ENCODE measurements around the gene FABP7.
"Not testable (repeated sequence)": the region's sequence is repeated elsewhere in the genome, so short reads cannot be mapped to it uniquely, and the experiment has no call there.

Gene FABP7

DNA sequence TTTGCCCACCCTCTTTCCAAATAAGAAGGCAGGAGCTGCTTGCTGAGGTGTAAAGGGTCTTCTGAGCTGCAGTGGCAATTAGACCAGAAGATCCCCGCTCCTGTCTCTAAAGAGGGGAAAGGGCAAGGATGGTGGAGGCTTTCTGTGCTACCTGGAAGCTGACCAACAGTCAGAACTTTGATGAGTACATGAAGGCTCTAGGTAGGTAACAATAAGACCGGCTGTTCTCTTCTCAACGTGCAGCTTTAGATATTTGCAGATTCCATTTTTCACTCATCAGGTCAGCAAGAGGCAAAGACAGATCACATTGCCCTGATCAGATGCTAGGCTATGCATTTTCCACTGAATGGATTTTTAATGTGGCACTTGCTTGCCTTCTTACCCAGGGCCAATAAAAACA lies at the start of gene FABP7:
Gene FABP7, plus strand, starts transcription at position 50 of the 400 bp plus-strand sequence. Its CDS starts 79 bp downstream, at position 129.
- Histone ChIP-seq H3K4me1 (ENCODE audit: control insufficient read depth, insufficient read depth, low read length) (no peaks in the 10 kb centered on the region), H3K4me3 (ENCODE audit: low read length in 2 of 2) (no peak within 1 kb of the TSS), H3K27me3 (ENCODE audit: control insufficient read depth in 1 of 2, insufficient read depth in 2 of 2, low read length in 2 of 2) (no peaks in the 10 kb centered on the region), H3K9me3 (ENCODE audit: control insufficient read depth in 2 of 2, low read length in 2 of 2) (no peaks in the 10 kb centered on the region), H3K9ac (ENCODE audit: low read length in 2 of 2) (no peak within 1 kb of the TSS), H3K36me3 (ENCODE audit: control insufficient read depth in 2 of 2, insufficient read depth in 2 of 2, low read length in 2 of 2) (no peaks in the 10 kb centered on the region), H3K27ac (ENCODE audit: low read length) (no peak within 1 kb of the TSS)

GRCh38 chr6:122730334-122730733 lies 49.2 kb upstream of the FABP7 start:
- no peaks in the 10 kb centered on the region for H3K9me3 ChIP-seq (ENCODE audit: control insufficient read depth in 2 of 2, low read length in 2 of 2)
- H3K36me3 ChIP-seq (ENCODE audit: control insufficient read depth in 2 of 2, insufficient read depth in 2 of 2, low read length in 2 of 2) = no peaks in the 10 kb centered on the region
- no peak overlapping the region for H3K9ac ChIP-seq (ENCODE audit: low read length in 2 of 2)
- H3K27me3 ChIP-seq (ENCODE audit: control insufficient read depth in 1 of 2, insufficient read depth in 2 of 2, low read length in 2 of 2) = no peaks in the 10 kb centered on the region
- no peak overlapping the region for H3K27ac ChIP-seq (ENCODE audit: low read length)
- no peaks in the 10 kb centered on the region for H3K4me1 ChIP-seq (ENCODE audit: control insufficient read depth, insufficient read depth, low read length)
- H3K4me3 ChIP-seq (ENCODE audit: low read length in 2 of 2) = no peak overlapping the region

GRCh38 chr6:122730775-122731386 lies 48.6 kb upstream of the FABP7 start:
- Histone ChIP-seq H3K4me1 (ENCODE audit: control insufficient read depth, insufficient read depth, low read length) (no peaks in the 10 kb centered on the region), H3K4me3 (ENCODE audit: low read length in 2 of 2) (no peak overlapping the region), H3K36me3 (ENCODE audit: control insufficient read depth in 2 of 2, insufficient read depth in 2 of 2, low read length in 2 of 2) (no peaks in the 10 kb centered on the region), H3K27me3 (ENCODE audit: control insufficient read depth in 1 of 2, insufficient read depth in 2 of 2, low read length in 2 of 2) (no peaks in the 10 kb centered on the region), H3K27ac (ENCODE audit: low read length) (no peak overlapping the region), H3K9ac (ENCODE audit: low read length in 2 of 2) (no peak overlapping the region), H3K9me3 (ENCODE audit: control insufficient read depth in 2 of 2, low read length in 2 of 2) (no peaks in the 10 kb centered on the region)

GRCh38 chr6:122733259-122733658 lies 46.3 kb upstream of the FABP7 start:
- no peaks in the 10 kb centered on the region for H3K9me3 ChIP-seq (ENCODE audit: control insufficient read depth in 2 of 2, low read length in 2 of 2)
- H3K9ac ChIP-seq (ENCODE audit: low read length in 2 of 2) = no peak overlapping the region
- no peaks in the 10 kb centered on the region for H3K4me1 ChIP-seq (ENCODE audit: control insufficient read depth, insufficient read depth, low read length)
- no peak overlapping the region for H3K4me3 ChIP-seq (ENCODE audit: low read length in 2 of 2)
- no peak overlapping the region for H3K27ac ChIP-seq (ENCODE audit: low read length)
- H3K27me3 ChIP-seq (ENCODE audit: control insufficient read depth in 1 of 2, insufficient read depth in 2 of 2, low read length in 2 of 2) = no peaks in the 10 kb centered on the region
- no peaks in the 10 kb centered on the region for H3K36me3 ChIP-seq (ENCODE audit: control insufficient read depth in 2 of 2, insufficient read depth in 2 of 2, low read length in 2 of 2)

- H3K4me3 ChIP-seq (ENCODE audit: low read length in 2 of 2) = no peak overlapping the region
- H3K4me1 ChIP-seq (ENCODE audit: control insufficient read depth, insufficient read depth, low read length) = no peaks in the 10 kb centered on the region
- H3K9me3 ChIP-seq (ENCODE audit: control insufficient read depth in 2 of 2, low read length in 2 of 2) = no peaks in the 10 kb centered on the region
- H3K27ac ChIP-seq (ENCODE audit: low read length) = no peak overlapping the region
- H3K36me3 ChIP-seq (ENCODE audit: control insufficient read depth in 2 of 2, insufficient read depth in 2 of 2, low read length in 2 of 2) = no peaks in the 10 kb centered on the region
- H3K27me3 ChIP-seq (ENCODE audit: control insufficient read depth in 1 of 2, insufficient read depth in 2 of 2, low read length in 2 of 2) = no peaks in the 10 kb centered on the region
- H3K9ac ChIP-seq (ENCODE audit: low read length in 2 of 2) = no peak overlapping the region
Measured at GRCh38 chr6:122734529-122735395, 44.8 kb upstream of the FABP7 start.

- Histone ChIP-seq H3K27ac (ENCODE audit: low read length) (no peak overlapping the region), H3K36me3 (ENCODE audit: control insufficient read depth in 2 of 2, insufficient read depth in 2 of 2, low read length in 2 of 2) (no peaks in the 10 kb centered on the region), H3K9me3 (ENCODE audit: control insufficient read depth in 2 of 2, low read length in 2 of 2) (no peaks in the 10 kb centered on the region), H3K4me1 (ENCODE audit: control insufficient read depth, insufficient read depth, low read length) (no peaks in the 10 kb centered on the region), H3K9ac (ENCODE audit: low read length in 2 of 2) (no peak overlapping the region), H3K4me3 (ENCODE audit: low read length in 2 of 2) (no peak overlapping the region), H3K27me3 (ENCODE audit: control insufficient read depth in 1 of 2, insufficient read depth in 2 of 2, low read length in 2 of 2) (no peaks in the 10 kb centered on the region)
Measured at GRCh38 chr6:122735582-122735981, 43.9 kb upstream of the FABP7 start.

GRCh38 chr6:122736163-122736562 lies 43.4 kb upstream of the FABP7 start:
- Histone ChIP-seq H3K27ac (ENCODE audit: low read length) (no peak overlapping the region), H3K27me3 (ENCODE audit: control insufficient read depth in 1 of 2, insufficient read depth in 2 of 2, low read length in 2 of 2) (no peaks in the 10 kb centered on the region), H3K9ac (ENCODE audit: low read length in 2 of 2) (no peak overlapping the region), H3K4me1 (ENCODE audit: control insufficient read depth, insufficient read depth, low read length) (no peaks in the 10 kb centered on the region), H3K36me3 (ENCODE audit: control insufficient read depth in 2 of 2, insufficient read depth in 2 of 2, low read length in 2 of 2) (no peaks in the 10 kb centered on the region), H3K9me3 (ENCODE audit: control insufficient read depth in 2 of 2, low read length in 2 of 2) (no peaks in the 10 kb centered on the region), H3K4me3 (ENCODE audit: low read length in 2 of 2) (no peak overlapping the region)

- H3K9me3 ChIP-seq (ENCODE audit: control insufficient read depth in 2 of 2, low read length in 2 of 2) = no peaks in the 10 kb centered on the region
- no peaks in the 10 kb centered on the region for H3K36me3 ChIP-seq (ENCODE audit: control insufficient read depth in 2 of 2, insufficient read depth in 2 of 2, low read length in 2 of 2)
- H3K4me3 ChIP-seq (ENCODE audit: low read length in 2 of 2) = no peak overlapping the region
- H3K9ac ChIP-seq (ENCODE audit: low read length in 2 of 2) = no peak overlapping the region
- H3K27me3 ChIP-seq (ENCODE audit: control insufficient read depth in 1 of 2, insufficient read depth in 2 of 2, low read length in 2 of 2) = no peaks in the 10 kb centered on the region
- no peak overlapping the region for H3K27ac ChIP-seq (ENCODE audit: low read length)
- no peaks in the 10 kb centered on the region for H3K4me1 ChIP-seq (ENCODE audit: control insufficient read depth, insufficient read depth, low read length)
Measured at GRCh38 chr6:122736616-122737015, 42.9 kb upstream of the FABP7 start.

- H3K27me3 ChIP-seq (ENCODE audit: control insufficient read depth in 1 of 2, insufficient read depth in 2 of 2, low read length in 2 of 2) = no peaks in the 10 kb centered on the region
- no peak overlapping the region for H3K9ac ChIP-seq (ENCODE audit: low read length in 2 of 2)
- H3K27ac ChIP-seq (ENCODE audit: low read length) = no peak overlapping the region
- no peaks in the 10 kb centered on the region for H3K4me1 ChIP-seq (ENCODE audit: control insufficient read depth, insufficient read depth, low read length)
- H3K9me3 ChIP-seq (ENCODE audit: control insufficient read depth in 2 of 2, low read length in 2 of 2) = no peaks in the 10 kb centered on the region
- no peaks in the 10 kb centered on the region for H3K36me3 ChIP-seq (ENCODE audit: control insufficient read depth in 2 of 2, insufficient read depth in 2 of 2, low read length in 2 of 2)
- no peak overlapping the region for H3K4me3 ChIP-seq (ENCODE audit: low read length in 2 of 2)
Measured at GRCh38 chr6:122740091-122740490, 39.4 kb upstream of the FABP7 start.

DNA sequence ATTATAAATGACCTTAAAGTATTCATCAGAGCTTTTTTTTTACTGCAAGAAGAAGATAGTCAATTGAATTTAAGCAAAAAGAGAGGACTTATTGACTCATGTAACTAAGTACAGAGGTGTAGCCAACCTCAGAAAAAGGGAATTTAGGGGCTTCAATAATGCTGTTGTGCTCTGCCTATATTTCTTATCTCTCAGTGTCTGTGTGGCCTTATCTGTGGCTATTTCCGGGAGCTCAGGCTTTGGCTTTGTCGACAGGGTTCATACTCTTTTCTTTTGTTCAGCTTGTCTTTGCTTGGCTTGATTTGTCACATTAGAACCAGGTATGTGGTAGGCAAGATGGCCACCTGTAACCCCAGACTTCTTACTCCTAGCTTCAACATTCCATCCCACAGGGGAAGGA lies 38.6 kb upstream of the FABP7 start:
- H3K36me3 ChIP-seq (ENCODE audit: control insufficient read depth in 2 of 2, insufficient read depth in 2 of 2, low read length in 2 of 2) = no peaks in the 10 kb centered on the region
- H3K27ac ChIP-seq (ENCODE audit: low read length) = no peak overlapping the region
- no peaks in the 10 kb centered on the region for H3K27me3 ChIP-seq (ENCODE audit: control insufficient read depth in 1 of 2, insufficient read depth in 2 of 2, low read length in 2 of 2)
- H3K4me1 ChIP-seq (ENCODE audit: control insufficient read depth, insufficient read depth, low read length) = no peaks in the 10 kb centered on the region
- no peaks in the 10 kb centered on the region for H3K9me3 ChIP-seq (ENCODE audit: control insufficient read depth in 2 of 2, low read length in 2 of 2)
- no peak overlapping the region for H3K4me3 ChIP-seq (ENCODE audit: low read length in 2 of 2)
- H3K9ac ChIP-seq (ENCODE audit: low read length in 2 of 2) = no peak overlapping the region

DNA sequence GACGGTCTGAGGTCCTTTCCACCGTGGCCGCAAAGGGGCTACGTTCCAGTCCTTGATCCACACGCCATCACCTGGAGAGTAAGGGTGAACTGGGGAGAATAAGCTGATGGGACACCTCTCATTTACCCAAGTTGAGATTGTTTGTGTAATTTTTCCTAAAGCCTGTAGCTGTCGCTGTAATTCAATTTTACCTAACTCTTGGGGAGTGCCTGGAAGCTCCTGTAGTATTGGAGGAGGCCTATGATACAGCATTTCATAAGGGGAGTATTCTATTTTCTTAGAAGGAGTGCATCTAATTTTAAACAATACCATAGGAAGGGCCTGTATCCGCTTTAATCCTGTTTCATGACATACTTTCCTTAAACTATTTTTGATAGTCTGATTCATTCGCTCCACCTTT lies 35.3 kb upstream of the FABP7 start:
- not testable (repeated sequence) for H3K27me3 ChIP-seq (ENCODE audit: control insufficient read depth in 1 of 2, insufficient read depth in 2 of 2, low read length in 2 of 2); H3K36me3 ChIP-seq (ENCODE audit: control insufficient read depth in 2 of 2, insufficient read depth in 2 of 2, low read length in 2 of 2); H3K9ac ChIP-seq (ENCODE audit: low read length in 2 of 2); H3K27ac ChIP-seq (ENCODE audit: low read length); H3K4me3 ChIP-seq (ENCODE audit: low read length in 2 of 2); H3K9me3 ChIP-seq (ENCODE audit: control insufficient read depth in 2 of 2, low read length in 2 of 2); H3K4me1 ChIP-seq (ENCODE audit: control insufficient read depth, insufficient read depth, low read length)
